Spleen (tissue), 7 donors: ENCODE results near the gene CREB3.

Experiments used
- POLR2A ChIP-seq, 3 donors: fragments of 450-650 bp; IDR thresholded peaks; one replicate each; pipeline ENCODE4 v1.5.1; 2017; ENCODE audit warnings: antibody characterized with exemption in 3 of 3, mild to moderate bottlenecking in 1 of 3
- POLR2AphosphoS5 ChIP-seq, 3 donors: sonication (generic); formaldehyde crosslinking; IDR thresholded peaks; one replicate each; pipeline ENCODE4 v1.5.1; 2017; ENCODE audit warnings: antibody characterized with exemption in 3 of 3
- TF ChIP-seq, protein P1 (sequence below), 11 experiments: fragments of 200-600 bp in 7 of 11; fragments of 450-650 bp in 4 of 11; sonication (generic) in 4 of 11; IDR thresholded peaks in 8 of 11; conservative IDR thresholded peaks in 3 of 11; 1 replicate in 7 of 11; 2 replicates in 4 of 11; pipeline versions ENCODE4 v1.4.0 to v1.8.0; 2016 to 2021; ENCODE audit warnings: antibody characterized with exemption in 11 of 11, inconsistent platforms in 4 of 11, mild to moderate bottlenecking in 1 of 11
- donor health status: DM: no; HTN: no; CAD: no; lungs with moderate emphysema.
- donor health status: DM: no; HTN: no; CAD: no.
- donor health status: DM: no; HTN: no; CAD: no.

DNA sequence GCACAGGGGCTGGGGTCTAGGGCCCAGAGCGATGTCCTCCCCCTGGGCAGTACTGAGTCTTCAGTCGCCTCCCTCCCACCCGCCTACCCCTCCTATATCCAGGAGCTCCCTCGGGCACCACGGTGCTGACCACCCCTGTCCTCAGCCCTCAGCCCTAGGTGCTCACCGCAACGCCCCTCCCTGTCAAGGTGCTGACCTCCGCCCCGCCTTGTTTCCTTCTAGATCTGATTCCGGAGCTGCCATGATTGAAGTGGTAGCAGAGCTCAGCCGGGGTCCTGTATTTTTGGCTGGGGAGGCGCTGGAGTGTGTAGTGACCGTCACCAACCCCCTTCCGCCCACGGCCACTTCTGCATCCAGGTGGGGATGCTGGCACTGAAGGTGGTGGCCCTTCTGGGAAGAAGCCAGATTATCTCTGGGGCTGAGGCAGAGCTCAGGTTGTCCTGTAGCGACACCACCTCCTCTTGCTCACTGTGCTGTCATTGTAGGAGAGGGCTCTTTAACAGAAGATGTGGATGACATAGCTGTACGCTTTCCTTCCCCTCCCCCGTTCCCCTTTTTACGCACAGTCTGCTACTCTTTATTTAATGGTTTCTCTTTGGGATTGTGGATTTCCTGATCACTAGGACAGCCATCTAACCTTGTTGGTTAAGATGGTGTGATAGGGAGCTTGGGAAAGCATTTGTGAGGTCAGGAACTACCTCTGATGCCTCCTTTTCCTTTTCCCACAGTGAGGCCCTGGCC, 17.2 kb downstream of the CREB3 start:
- peak in 1 of 3 donors; percentile 27 for TF ChIP-seq POLR2AphosphoS5 (IDR thresholded peaks at IDR 0.05)
- TF ChIP-seq, protein P1, sequence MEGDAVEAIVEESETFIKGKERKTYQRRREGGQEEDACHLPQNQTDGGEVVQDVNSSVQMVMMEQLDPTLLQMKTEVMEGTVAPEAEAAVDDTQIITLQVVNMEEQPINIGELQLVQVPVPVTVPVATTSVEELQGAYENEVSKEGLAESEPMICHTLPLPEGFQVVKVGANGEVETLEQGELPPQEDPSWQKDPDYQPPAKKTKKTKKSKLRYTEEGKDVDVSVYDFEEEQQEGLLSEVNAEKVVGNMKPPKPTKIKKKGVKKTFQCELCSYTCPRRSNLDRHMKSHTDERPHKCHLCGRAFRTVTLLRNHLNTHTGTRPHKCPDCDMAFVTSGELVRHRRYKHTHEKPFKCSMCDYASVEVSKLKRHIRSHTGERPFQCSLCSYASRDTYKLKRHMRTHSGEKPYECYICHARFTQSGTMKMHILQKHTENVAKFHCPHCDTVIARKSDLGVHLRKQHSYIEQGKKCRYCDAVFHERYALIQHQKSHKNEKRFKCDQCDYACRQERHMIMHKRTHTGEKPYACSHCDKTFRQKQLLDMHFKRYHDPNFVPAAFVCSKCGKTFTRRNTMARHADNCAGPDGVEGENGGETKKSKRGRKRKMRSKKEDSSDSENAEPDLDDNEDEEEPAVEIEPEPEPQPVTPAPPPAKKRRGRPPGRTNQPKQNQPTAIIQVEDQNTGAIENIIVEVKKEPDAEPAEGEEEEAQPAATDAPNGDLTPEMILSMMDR (IDR thresholded peaks at IDR 0.05 in 8 of 11, conservative IDR thresholded peaks at IDR 0.05 in 3 of 11) = no peak
- TF ChIP-seq POLR2A (IDR thresholded peaks at IDR 0.05) = peak in 1 of 3 donors; percentile 11
